Kidney epithelial cell (primary cell): ENCODE data around the gene RPL38. TPM values are rescaled to one million over a fixed set of nuclear protein-coding genes. Genes with fewer than 3 reads are reported as not detected.
"Not testable (repeated sequence)": the region's sequence is repeated elsewhere in the genome, so short reads cannot be mapped to it uniquely, and the experiment has no call there.

Experiments
- DNase-seq: peaks from one replicate; pipeline ENCODE4 v3.0.0-alpha.2; 2010; ENCODE audit warnings: low read depth
- H3K27me3 ChIP-seq: 2 replicates; pipeline ENCODE4 v1.6.0; 2011; ENCODE audit warnings: low read length; ENCODE audit not compliant: control insufficient read depth, insufficient read depth
- H3K36me3 ChIP-seq: 2 replicates; pipeline ENCODE4 v1.5.1; 2011; ENCODE audit warnings: low read length; ENCODE audit not compliant: control insufficient read depth, insufficient read depth
- H3K4me3 ChIP-seq: 2 replicates; pipeline ENCODE4 v1.5.1; 2011; ENCODE audit warnings: low read depth, mild to moderate bottlenecking, control low read depth, low read length
- CTCF ChIP-seq: IDR thresholded peaks from 2 replicates; pipeline ENCODE4 v1.5.1; 2011; ENCODE audit warnings: mild to moderate bottlenecking, moderate library complexity, low read length, control low read depth, inconsistent platforms; ENCODE audit not compliant: insufficient read depth, poor library complexity, severe bottlenecking
- total RNA-seq: library from RNA; depleted of rRNA; stranded (reverse); fragments of >200 nt; gene quantifications from 2 replicates; pipeline ENCODE4 v1.2.3, GENCODE V29; 2015

The RPL38 gene
- total RNA-seq, 1 donor from 2014 or later, result 487 TPM

DNA sequence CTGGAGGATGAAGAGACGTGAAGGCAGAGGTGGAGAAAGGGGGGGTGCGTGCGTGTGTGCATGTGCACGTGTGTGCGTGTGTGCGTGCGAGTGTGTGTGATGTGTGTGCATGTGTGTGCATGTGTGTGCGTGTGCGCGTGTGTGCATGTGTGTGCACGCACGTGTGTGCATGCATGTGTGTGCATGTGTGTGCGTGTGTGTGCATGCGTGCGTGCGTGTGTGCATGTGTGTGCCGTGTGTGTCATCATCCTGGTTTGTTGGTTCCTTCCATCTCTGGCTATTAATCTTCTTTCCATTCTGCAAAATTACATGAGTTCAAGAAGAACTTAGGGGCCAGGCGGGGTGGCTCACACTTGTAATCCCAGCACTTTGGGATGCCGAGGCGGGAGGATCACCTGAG, 17.0 kb upstream of the RPL38 start:
- Histone ChIP-seq H3K27me3 (no peaks in the 10 kb centered on the region), H3K36me3 (no peaks in the 10 kb centered on the region), H3K4me3 (no peak overlapping the region)
- no peak for TF ChIP-seq CTCF
- no peak for DNase-seq

GRCh38 chr17:74187761-74188160, 15.7 kb upstream of the RPL38 start:
- Histone ChIP-seq H3K4me3 (no peak overlapping the region), H3K36me3 (no peaks in the 10 kb centered on the region), H3K27me3 (no peaks in the 10 kb centered on the region)
- TF ChIP-seq CTCF, result no peak
- DNase-seq, result no peak

DNA sequence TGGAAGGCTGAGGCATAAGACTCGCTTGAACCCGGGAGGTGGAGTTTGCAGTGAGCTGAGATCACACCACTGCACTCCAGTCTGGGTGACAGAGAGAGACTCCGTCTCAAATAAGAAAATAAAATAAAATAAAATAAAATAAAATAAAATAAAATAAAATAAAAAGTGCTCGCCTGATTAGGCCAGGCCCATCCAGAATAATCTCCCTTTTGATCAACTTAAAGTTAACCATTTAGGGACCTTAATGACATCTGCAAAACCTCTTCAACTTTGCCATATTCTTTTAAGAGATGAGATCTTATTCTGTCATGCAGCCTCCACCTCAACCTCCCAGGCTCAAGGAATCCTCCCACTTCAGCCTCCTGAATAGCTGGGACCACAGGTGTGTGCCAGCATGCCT, 14.8 kb upstream of the RPL38 start:
- not testable (repeated sequence) for DNase-seq, H3K36me3 ChIP-seq, H3K27me3 ChIP-seq, H3K4me3 ChIP-seq

GRCh38 chr17:74190154-74190553, 13.3 kb upstream of the RPL38 start:
- DNase-seq, result no peak
- Histone ChIP-seq H3K4me3 (no peak overlapping the region), H3K36me3 (no peaks in the 10 kb centered on the region), H3K27me3 (peaks cover 13% of the 10 kb centered on the region)
- no peak for TF ChIP-seq CTCF

GRCh38 chr17:74190807-74191406, 12.6 kb upstream of the RPL38 start:
- DNase-seq, result no peak
- TF ChIP-seq CTCF, result no peak
- Histone ChIP-seq H3K36me3 (no peaks in the 10 kb centered on the region), H3K27me3 (peaks cover 21% of the 10 kb centered on the region), H3K4me3 (no peak overlapping the region)

GRCh38 chr17:74192950-74193781, 10.3 kb upstream of the RPL38 start:
- TF ChIP-seq CTCF, result no peak
- H3K4me3 ChIP-seq, result no peak overlapping the region
- peaks cover 38% of the 10 kb centered on the region for H3K27me3 ChIP-seq
- DNase-seq, result no peak
- no peaks in the 10 kb centered on the region for H3K36me3 ChIP-seq
